Colon (tissue), 2 donors: ENCODE data around the gene KCNAB3.
"Not testable (repeated sequence)": the region's sequence is repeated elsewhere in the genome, so short reads cannot be mapped to it uniquely, and the experiment has no call there.

Experiments used
- FAIRE-seq: peaks from 2 replicates; lab custom pipeline; 2012; peaks lifted over from hg19 to GRCh38; lab: Jason Lieb, UNC
- donor health status: control.
- donor health status: control.

KCNAB3 gene

GRCh38 chr17:7929158-7930023 lies at the start of gene KCNAB3:
KCNAB3 (minus strand) TSS chr17:7929856; CDS start chr17:7929435, 421 bp downstream.
- no peak for FAIRE-seq

- no peak for FAIRE-seq
Measured at GRCh38 chr17:7977805-7978204, 48.1 kb upstream of the KCNAB3 start.

- FAIRE-seq, result no peak
Measured at GRCh38 chr17:7977039-7977438, 47.4 kb upstream of the KCNAB3 start.

GRCh38 chr17:7974638-7975131 lies 45.0 kb upstream of the KCNAB3 start:
- no peak for FAIRE-seq

GRCh38 chr17:7972131-7972785 lies 42.6 kb upstream of the KCNAB3 start:
- FAIRE-seq, result no peak

GRCh38 chr17:7971651-7972050 lies 42.0 kb upstream of the KCNAB3 start:
- FAIRE-seq, result no peak

- FAIRE-seq, result no peak
Measured at GRCh38 chr17:7969433-7969832, 39.8 kb upstream of the KCNAB3 start.

- FAIRE-seq, result no peak
Measured at GRCh38 chr17:7967751-7968150, 38.1 kb upstream of the KCNAB3 start.

- FAIRE-seq, result no peak
Measured at GRCh38 chr17:7961421-7961820, 31.8 kb upstream of the KCNAB3 start.

- FAIRE-seq, result no peak
Measured at GRCh38 chr17:7959503-7960253, 30.0 kb upstream of the KCNAB3 start.

GRCh38 chr17:7956228-7956965 lies 26.7 kb upstream of the KCNAB3 start:
- no peak for FAIRE-seq

- no peak for FAIRE-seq
Measured at GRCh38 chr17:7955414-7956227, 26.0 kb upstream of the KCNAB3 start.

- FAIRE-seq, result not testable (repeated sequence)
Measured at GRCh38 chr17:7953266-7953665, 23.6 kb upstream of the KCNAB3 start.

GRCh38 chr17:7951143-7951792 lies 21.6 kb upstream of the KCNAB3 start:
- FAIRE-seq, result no peak

- FAIRE-seq, result no peak
Measured at GRCh38 chr17:7950578-7950977, 20.9 kb upstream of the KCNAB3 start.

- no peak for FAIRE-seq
Measured at GRCh38 chr17:7947651-7948050, 18.0 kb upstream of the KCNAB3 start.

- no peak for FAIRE-seq
Measured at GRCh38 chr17:7946441-7946840, 16.8 kb upstream of the KCNAB3 start.

- FAIRE-seq, result no peak
Measured at GRCh38 chr17:7945651-7946050, 16.0 kb upstream of the KCNAB3 start.

GRCh38 chr17:7944326-7944725 lies 14.7 kb upstream of the KCNAB3 start:
- FAIRE-seq, result no peak

- FAIRE-seq, result no peak
Measured at GRCh38 chr17:7943291-7943690, 13.6 kb upstream of the KCNAB3 start.
